Stimulated activated CD4-positive, alpha-beta T cell treated with anti-CD3 and anti-CD28 coated beads, Interleukin-4, amount 100 ng/mL, for 48 hours (primary cell): ENCODE data around the gene LYPD5.
A peak's percentile ranks its signal among the peaks of the same experiment; 100 is the strongest.
"Not testable (repeated sequence)": the region's sequence is repeated elsewhere in the genome, so short reads cannot be mapped to it uniquely, and the experiment has no call there.

ENCODE experiments used
- DNase-seq, 2 donors: peaks; one replicate each; pipeline ENCODE4 v3.0.0-alpha.2; 2020; ENCODE audit warnings: low read depth in 2 of 2

Gene LYPD5

GRCh38 chr19:43806401-43806800, 4.2 kb upstream of the LYPD5 start:
- DNase-seq: not testable (repeated sequence)

DNA sequence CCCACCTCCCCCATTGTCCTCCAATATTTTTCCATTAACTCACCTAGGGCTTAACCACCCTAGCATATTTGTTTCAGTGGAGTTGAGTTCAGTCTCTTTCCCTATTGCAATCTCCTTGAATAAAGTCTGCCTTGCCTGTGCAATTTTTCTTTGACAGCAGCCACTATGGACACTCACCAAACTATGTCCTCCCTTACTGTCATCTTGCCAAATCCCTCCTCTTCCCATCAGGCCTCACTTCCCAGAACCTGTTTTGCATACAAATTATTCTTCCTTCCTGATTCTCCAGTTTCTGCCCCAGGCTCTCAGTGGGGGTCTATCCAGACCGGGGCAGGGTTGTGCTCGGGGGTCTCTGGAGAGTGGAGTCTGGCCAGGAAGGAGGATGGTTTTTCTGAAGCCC, 2.2 kb upstream of the LYPD5 start:
- DNase-seq: no peak

DNA sequence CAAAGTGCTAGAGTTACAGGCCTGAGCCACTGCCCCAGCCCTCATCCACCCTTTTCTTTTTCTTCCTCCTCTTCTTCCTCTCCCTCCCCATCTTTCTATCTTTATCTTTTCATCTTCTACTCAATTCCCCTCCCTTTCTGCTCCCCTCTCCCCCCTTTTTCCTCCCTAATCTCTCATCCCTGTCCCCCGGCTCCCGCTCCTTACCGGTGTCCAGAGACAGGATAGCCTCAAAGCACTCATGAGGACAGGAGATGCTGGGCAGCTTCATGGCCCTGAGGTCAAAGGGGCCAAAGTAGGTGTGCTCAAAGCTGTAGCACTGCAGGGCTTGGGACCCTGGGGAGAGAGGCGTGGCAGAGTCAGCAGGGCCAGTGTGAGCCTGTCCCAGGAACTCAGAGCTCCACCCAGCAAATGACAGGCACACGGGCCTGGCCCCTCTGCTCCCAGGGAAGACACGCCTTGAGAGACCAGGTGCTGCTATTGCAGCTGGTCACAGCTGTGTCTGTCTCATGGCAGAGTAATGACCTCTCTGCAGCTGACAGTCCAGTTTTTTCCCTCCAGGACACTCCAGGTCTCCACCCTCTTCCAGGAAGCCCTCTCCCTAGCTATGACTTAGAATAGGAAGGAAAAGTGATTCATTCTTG, 2.6 kb downstream of the LYPD5 start:
- DNase-seq: no peak

DNA sequence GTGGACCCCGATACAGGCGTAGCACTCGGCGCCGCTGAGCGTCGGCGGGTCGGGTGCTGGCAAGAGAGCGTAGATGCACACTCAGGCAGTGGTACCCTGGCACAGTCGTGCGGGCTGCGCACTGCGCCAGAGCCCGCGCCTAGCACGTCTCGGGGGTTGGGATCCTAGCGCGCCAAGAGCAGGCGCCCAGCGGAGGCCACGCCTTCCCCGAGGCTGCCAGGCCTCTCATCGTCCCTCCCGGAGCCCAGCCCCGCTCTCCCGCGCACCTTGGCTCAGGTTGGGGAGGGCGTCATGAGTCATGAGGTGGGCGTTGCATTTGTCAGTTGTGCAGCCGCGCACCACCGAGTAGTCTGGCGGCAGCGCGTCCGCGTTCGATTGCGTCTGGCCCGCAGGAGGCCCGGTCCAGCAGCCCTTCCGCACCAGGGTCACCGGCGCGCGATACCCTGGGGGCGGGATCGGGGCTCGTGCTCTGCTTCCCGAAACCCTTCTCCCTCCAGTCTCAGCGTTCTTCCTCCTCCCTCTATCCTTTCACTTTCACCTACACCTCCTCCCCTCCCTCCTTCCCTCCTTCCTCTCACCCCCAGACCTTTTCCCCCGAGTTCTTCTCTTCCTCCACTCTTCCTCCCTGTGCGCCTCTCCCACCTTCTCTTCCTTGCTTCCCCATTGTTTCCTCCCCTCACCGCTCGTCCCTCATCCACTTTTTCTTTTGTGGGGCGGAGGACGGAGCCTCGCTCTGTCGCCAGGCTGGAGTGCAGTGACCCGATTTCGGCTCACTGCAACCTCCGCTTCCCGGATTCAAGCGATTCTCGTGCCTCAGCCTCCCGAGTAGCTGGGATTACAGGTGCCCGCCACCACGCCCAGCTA, 3.5 kb downstream of the LYPD5 start:
- DNase-seq: peak in 1 of 2 donors; percentile 64

- no peak for DNase-seq
Observed at GRCh38 chr19:43798026-43798545, 4.2 kb downstream of the LYPD5 start.

GRCh38 chr19:43797556-43797955, 4.7 kb downstream of the LYPD5 start:
- no peak for DNase-seq

DNA sequence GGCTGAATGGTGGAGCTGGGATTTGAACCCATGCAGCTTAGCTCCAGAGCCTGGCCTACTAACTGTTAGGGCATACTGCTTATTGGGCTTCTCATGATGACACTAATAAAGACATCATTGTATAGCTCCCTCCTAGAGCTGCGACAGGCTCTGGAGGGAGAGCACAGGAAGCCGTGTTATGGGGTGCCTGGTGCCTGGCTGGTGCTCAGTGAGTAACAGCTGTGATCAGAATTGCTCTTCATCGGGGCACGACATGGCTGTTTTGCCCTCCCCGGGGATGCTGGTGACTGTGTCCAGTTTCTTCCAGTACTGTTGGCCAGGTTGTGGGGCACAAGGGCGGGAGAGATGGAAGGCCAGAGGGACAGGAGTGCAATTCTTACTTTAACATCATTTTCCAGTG, 5.1 kb downstream of the LYPD5 start:
- no peak for DNase-seq

DNA sequence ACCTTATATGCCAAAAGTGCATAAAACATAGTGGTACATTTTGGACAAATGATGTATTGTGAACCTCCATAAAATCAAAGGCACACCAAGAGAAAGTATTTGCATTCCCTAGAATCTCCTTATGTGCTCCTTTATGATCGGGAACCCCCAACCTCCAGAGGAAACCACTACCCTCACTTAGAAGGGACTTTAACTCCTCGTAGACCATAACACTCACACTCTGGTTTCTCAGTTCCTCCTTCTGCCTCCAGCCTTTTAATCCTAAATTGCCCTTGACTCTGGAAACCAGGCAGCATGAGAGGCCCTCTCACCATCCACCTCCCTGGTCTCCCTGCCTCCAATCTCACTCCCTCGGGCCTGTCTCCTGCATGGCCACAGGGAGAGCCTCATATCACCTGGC, 11.7 kb downstream of the LYPD5 start:
- DNase-seq: no peak

DNA sequence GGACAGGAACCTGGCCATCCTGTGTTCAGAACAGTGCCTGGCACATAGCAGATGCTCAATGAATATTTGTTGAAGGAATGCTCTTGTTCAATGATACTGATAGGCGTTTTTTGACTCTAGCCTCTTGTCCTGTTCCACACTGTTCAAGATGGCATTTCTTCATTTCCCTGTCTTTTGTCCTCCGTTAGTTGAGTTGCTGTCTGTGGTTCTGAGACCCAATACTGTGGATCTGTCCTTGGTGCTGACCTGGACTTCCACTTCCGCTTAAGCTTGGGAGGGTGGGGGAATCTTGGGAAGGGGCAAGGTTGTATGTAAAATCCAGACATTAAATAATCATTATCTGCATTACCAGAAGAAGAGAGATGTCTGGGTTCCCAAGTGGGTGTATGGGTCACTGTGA, 13.2 kb downstream of the LYPD5 start:
- DNase-seq: no peak

GRCh38 chr19:43786665-43787064, 15.6 kb downstream of the LYPD5 start:
- DNase-seq: no peak

DNA sequence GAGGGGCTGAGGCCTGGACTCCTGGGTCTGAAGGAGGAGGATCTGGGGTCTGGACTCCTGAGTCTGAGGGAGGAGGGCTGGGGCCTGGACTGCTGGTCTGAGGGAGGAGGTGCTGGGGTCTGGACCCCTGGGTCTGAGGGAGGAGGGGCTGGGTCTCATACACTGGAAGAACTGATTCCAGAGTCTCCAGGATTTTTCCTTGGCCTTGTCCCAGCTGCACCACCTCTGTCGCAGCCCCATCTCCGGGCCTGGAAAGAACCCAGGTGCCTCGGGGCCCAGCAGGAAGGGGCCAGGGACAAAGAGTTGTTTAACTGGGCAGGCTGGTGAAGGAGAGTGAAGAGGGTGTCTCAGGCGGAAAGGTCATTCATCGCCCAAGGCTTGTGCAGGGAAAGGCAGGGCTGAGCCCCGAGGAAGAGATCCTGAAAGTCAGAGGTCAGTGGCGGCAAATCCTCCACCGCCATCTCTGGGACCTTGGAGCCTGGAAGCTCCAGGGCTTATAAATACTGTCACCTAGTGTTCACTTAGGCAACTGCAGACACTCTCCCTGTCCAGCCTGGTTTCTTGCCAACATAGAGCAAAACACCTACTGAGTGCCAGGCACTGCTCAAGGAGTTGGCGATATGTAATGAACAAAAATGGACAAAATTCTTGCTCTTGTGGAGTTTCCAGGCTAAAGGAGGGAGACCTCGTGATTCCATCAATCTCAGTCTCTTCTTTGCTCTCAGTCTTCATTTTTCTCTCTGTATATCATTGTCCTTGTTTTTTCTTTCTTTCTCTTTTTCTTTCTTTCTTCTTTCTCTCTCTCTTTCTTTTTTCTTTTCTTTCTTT, 17.1 kb downstream of the LYPD5 start:
- no peak for DNase-seq

GRCh38 chr19:43784241-43784980, 17.8 kb downstream of the LYPD5 start:
- DNase-seq: peak in 1 of 2 donors; percentile 60

GRCh38 chr19:43783636-43784035, 18.6 kb downstream of the LYPD5 start:
- no peak for DNase-seq

DNA sequence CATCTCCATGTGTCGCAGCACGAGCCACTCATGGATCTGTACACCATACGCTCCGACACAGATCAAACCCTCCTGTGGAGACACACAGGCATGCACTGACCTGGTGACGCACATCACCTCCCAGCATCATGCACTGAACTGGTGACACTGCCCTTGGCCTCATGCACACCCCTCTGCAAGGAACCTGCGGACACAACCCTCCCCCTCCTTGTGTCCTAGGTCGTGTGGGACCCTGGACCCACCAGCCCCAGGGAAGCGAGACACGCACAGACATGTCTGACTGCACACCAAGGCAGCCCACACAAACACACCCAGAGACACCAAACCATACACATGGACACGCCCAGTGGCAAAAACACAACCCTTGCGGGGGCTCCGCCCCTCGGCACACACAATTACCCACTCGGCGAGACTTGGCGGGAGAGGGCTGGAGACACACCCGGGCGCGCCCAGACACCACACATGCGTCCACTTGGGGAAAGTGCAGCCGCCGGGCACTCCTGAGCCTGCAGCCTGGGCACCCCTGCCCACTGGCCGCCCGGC, 19.5 kb downstream of the LYPD5 start:
- DNase-seq: no peak

DNA sequence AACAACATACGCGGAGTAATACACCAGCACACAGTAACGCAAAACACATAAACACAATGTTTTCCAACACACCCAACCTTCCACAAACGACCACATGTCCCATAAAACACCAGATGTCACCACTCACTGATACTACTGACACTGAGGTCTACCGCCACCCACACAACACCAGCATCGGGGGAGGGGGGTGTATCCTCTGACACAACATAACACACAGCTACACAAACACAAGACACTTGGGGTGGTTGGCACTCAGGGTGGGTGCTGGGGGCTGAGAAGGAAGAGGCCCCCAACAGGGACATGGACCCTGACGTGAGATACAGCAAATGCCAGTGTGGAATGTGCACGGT, 20.0 kb downstream of the LYPD5 start:
- no peak for DNase-seq

DNA sequence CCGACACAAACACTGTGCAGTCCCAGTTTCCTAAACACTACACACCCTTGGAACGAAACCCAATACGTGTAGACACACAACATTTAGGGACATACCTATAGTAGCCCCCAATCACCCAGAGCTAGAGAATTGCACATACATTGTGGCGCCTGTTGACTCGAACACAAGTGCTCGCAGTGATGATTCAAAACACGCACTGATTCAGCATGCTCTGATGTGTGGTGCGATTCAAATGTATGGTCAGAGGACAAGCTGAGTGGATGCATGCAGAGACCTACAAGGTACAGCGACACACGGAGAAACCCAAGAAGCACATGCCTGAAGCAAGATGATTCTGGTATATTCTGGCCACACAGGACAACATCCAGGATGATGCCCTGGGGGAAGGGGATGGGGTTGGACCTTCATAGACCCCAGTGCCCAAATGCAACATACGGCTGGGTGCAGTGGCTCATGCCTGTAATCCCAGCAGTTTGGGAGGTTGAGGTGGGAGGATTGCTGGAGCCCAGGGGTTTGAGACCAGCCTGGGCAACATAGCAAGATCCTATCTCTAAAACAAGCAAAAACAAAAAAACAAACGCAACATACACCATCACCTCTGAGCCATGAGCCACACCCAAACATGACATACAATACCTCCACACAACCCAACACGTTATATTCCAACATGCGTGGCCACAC, 20.5 kb downstream of the LYPD5 start:
- DNase-seq: no peak

GRCh38 chr19:43780706-43781525, 21.3 kb downstream of the LYPD5 start, which contains the start of gene KCNN4:
Gene KCNN4 (minus strand): TSS chr19:43780973. CDS start chr19:43780861, 112 bp downstream.
- peak; percentile 62 to 74 for DNase-seq

DNA sequence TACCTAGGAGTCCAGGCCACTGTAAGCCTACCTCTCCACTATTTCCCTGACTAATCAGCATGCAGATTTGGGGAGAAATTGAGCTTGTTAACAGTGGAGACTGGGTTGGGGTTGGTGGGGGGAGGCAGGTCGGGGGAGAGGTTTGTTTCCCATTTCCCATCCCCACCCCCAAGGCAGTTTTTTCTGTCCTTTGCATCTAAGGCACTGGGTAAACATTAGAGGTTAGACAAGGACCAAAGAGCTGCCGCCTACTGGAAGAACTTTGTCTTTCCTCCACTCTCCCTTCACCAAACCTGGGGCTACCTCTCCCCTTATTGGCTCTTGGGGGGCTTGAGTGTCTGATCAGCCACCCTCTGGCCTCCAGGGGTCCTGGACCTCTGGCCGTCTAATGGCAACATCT, 22.4 kb downstream of the LYPD5 start:
- DNase-seq: no peak

DNA sequence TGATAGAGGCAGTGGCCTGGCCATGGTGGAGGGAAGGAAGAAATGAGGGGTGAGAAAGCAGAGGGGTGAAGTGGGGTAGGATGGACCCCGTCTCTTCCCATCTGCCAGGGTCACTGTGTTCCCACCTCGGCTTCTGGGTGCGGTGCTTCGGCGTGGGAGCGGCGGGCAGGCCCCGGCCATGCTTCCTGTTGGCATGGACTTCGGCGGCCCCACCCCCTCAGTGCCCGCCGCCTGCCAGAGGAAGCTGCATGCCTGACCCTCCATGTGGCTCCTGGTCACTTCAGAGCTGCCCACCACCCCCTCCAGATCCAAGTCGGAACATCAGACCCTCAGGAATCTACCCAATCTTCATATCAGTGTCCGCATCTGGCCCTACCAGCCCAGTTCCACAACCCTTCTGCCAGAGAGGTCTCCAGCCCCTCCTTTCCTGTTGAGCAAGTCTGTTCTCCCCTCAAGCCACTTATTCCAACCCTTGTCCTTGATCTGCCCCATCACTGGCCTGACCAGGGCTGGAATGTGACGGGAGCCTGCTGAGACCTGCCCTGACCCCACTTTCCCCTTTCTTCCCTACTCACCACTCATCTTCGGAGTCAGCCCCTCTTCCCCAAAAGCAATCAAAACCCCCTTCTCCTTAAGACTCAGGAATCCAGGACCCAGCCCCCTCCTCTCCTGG, 23.0 kb downstream of the LYPD5 start:
- no peak for DNase-seq
